Upper lobe of right lung (tissue), 1 donor: ENCODE data around the gene RNPEPL1. TPM values are rescaled to one million over a fixed set of nuclear protein-coding genes. Genes with fewer than 3 reads are reported as not detected.
"Not testable (repeated sequence)": the region's sequence is repeated elsewhere in the genome, so short reads cannot be mapped to it uniquely, and the experiment has no call there.

Experiments
- ATAC-seq: fragments of 200-7000 bp; cut with Tn5 transposase; one replicate; pipeline ENCODE4 v1.9.1; 2020; ENCODE audit warnings: mild to moderate bottlenecking, moderate library complexity
- DNase-seq: peaks from one replicate; pipeline ENCODE4 v3.0.0-alpha.2; 2020
- H3K27ac ChIP-seq: fragments of 200-600 bp; one replicate; pipeline ENCODE4 v1.8.0; 2022
- H3K27me3 ChIP-seq: fragments of 200-600 bp; one replicate; pipeline ENCODE4 v1.8.0; 2022; ENCODE audit warnings: mild to moderate bottlenecking
- H3K36me3 ChIP-seq: fragments of 200-600 bp; one replicate; pipeline ENCODE4 v1.8.0; 2022
- H3K4me1 ChIP-seq: fragments of 200-600 bp; one replicate; pipeline ENCODE4 v1.8.0; 2022
- H3K4me3 ChIP-seq: fragments of 200-600 bp; one replicate; pipeline ENCODE4 v1.8.0; 2022; ENCODE audit warnings: mild to moderate bottlenecking
- H3K9me3 ChIP-seq: fragments of 200-600 bp; one replicate; pipeline ENCODE4 v1.8.0; 2022
- CTCF ChIP-seq: fragments of 200-600 bp; IDR thresholded peaks from one replicate; pipeline ENCODE4 v1.8.0; 2022; ENCODE audit warnings: antibody characterized with exemption
- intact Hi-C: fragments of 100-400 bp; cut with DNase I; formaldehyde crosslinking; loops from one replicate; pipeline ENCODE4 v1.11.0; 2022
- total RNA-seq: library from RNA; stranded (reverse); fragmentation: NEBNext Ultra II Directional; extraction: Animal tissue kit (Norgen Biotek cat#: 25700); gene quantifications from one replicate; pipeline ENCODE4 v1.2.1, GENCODE V29; 2021
- donor health status: DM: no; HTN: yes; CAD: no; lungs with severe emphysema.

The RNPEPL1 gene
- total RNA-seq, 1 donor from 2014 or later = 88.6 TPM

DNA sequence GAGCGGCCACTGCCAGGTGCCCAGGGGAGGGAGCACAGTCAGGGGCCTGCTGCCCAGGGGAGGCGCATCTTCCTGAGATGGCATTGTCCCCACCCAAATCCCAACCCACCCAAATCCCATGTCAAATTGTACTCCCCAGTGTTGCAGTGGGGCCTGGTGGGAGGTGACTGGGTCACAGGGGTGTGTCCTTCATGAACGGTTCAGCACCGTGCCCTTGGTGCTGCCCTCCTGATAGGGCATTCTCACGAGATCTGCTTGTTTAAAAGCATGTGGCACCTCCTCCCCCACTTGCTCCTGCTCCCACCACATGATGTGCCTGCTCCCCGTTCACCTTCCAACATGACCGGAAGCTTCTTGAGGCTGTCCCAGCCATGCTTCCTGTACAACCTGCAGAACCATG, 38.1 kb upstream of the RNPEPL1 start:
- Histone ChIP-seq H3K27me3 (no peaks in the 10 kb centered on the region), H3K27ac (no peak overlapping the region), H3K4me1 (no peaks in the 10 kb centered on the region), H3K9me3 (peaks cover 12% of the 10 kb centered on the region), H3K4me3 (no peak overlapping the region), H3K36me3 (no peaks in the 10 kb centered on the region)
- no peak for TF ChIP-seq CTCF
- ATAC-seq (no peak), DNase-seq (no peak)
- intact Hi-C loops = no loop called here

- no peak for ATAC-seq
- DNase-seq = no peak
- intact Hi-C loops = no loop called here
- TF ChIP-seq CTCF = no peak
- Histone ChIP-seq H3K9me3 (peaks cover 12% of the 10 kb centered on the region), H3K36me3 (no peaks in the 10 kb centered on the region), H3K4me1 (no peaks in the 10 kb centered on the region), H3K27me3 (no peaks in the 10 kb centered on the region), H3K4me3 (no peak overlapping the region), H3K27ac (no peak overlapping the region)
Measured at GRCh38 chr2:240531038-240531437, 37.2 kb upstream of the RNPEPL1 start.

DNA sequence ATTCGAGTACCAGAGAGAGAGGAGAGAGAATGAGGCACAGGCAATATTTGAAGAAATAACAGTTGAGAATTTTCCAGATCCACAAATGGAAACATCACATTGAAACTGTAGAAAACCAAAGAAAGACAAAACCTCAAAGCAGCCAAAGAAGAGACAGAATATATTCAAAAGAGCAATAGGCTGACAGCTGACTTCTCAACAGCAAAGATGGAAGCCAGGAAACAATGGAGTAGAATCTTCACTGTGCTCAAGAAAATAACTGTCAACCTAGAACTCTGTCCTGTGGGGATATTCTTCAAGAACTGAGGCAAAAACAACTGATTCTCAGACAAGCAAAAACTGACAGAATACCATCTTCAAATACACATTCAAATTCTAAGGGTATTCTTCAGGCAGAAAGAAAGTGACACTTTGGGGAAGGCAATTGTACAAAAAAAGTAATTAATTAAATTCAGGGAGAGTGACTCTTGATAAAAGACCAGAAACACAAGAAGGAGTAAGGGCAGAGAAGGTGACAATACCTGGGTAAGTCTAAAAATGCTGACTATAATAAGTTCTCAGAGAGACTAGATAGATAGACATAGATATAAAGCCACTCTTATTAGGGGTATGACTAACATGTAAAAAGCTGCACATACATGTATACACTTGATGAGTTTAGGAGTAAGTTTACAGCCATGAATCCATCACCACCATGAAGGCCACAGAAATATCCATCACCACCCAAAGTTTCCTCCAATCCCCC, 36.1 kb upstream of the RNPEPL1 start:
- Histone ChIP-seq H3K27ac (no peak overlapping the region), H3K4me3 (no peak overlapping the region), H3K36me3 (peaks cover 4% of the 10 kb centered on the region), H3K9me3 (peaks cover 12% of the 10 kb centered on the region), H3K27me3 (no peaks in the 10 kb centered on the region), H3K4me1 (no peaks in the 10 kb centered on the region)
- no peak for TF ChIP-seq CTCF
- intact Hi-C loops = no loop called here
- ATAC-seq = no peak
- no peak for DNase-seq

DNA sequence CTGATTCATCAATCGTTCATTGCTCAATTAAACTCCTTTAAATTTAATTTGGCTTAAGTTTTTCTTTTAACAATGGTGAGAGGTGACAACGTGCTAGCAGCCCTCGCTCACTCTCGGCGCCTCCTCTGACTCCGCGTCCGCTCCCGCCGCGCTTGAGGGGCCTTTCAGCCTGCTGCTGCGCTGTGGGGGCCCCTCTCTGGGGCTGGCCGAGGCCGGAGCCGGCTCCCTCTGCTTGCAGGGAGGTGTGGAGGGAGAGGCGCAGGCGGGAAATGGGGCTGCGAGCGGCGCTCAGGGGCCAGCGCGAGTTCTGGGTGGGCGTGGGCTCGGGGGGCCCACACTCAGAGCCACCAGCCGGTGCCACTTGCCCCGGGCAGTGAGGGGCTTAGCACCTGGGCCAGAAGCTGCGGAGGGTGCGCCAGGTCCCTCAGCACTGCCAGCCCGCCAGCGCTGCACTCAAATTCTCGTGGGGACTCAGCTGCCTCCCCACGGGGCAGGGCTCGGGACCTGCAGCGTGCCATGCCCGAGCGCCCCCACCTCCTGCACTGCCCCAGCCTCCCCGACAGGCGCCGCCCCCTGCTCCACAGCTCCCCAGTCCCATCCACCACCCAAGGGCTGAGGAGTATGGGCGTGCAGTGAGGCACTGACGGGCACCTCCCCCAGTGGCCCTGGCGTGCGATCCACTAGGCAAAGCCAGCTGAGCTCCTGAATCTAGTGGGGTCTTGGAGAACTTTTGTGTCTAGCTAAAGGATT, 30.1 kb upstream of the RNPEPL1 start:
- Histone ChIP-seq H3K27ac (no peak overlapping the region), H3K36me3 (peaks cover 38% of the 10 kb centered on the region)

GRCh38 chr2:240539101-240539500, 29.2 kb upstream of the RNPEPL1 start:
- DNase-seq, intact Hi-C loops, H3K27ac ChIP-seq, ATAC-seq, H3K9me3 ChIP-seq, H3K4me3 ChIP-seq, H3K4me1 ChIP-seq, H3K27me3 ChIP-seq: not testable (repeated sequence)
- peaks cover 38% of the 10 kb centered on the region for H3K36me3 ChIP-seq

More for the DNA sequence above, 30.1 kb upstream of the RNPEPL1 start:
- no peak for TF ChIP-seq CTCF
- peak; percentile 24 for ATAC-seq
- intact Hi-C loops = no loop called here
- Histone ChIP-seq H3K27me3 (no peaks in the 10 kb centered on the region), H3K4me3 (no peak overlapping the region), H3K4me1 (no peaks in the 10 kb centered on the region), H3K9me3 (no peaks in the 10 kb centered on the region)
- no peak for DNase-seq

DNA sequence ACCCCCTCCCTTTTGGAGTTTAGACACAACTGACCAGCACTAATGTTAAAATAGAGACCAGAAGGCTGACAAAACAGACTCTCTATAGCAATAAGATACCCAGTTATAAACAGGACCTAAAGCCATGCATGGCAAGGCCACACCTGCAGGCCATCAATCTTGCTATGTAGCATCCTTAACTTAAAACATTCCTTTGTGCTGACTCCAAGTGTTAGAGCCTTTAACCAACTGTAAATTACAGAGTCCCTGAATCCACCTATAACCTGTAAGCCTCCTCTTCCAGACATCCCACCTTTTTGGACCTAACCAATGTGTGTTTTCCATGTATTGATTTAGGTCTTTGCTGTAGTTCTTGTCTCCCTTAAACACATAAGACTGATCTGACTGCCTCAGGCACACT, 28.4 kb upstream of the RNPEPL1 start:
- Histone ChIP-seq H3K27ac (no peak overlapping the region), H3K27me3 (no peaks in the 10 kb centered on the region), H3K4me1 (no peaks in the 10 kb centered on the region), H3K4me3 (no peak overlapping the region), H3K36me3 (peaks cover 38% of the 10 kb centered on the region), H3K9me3 (no peaks in the 10 kb centered on the region)
- intact Hi-C loops = no loop called here
- TF ChIP-seq CTCF = no peak
- DNase-seq (no peak), ATAC-seq (no peak)
